HG03039 (cell line): ENCODE data around the gene CYP27C1.
"Not testable (repeated sequence)": the region's sequence is repeated elsewhere in the genome, so short reads cannot be mapped to it uniquely, and the experiment has no call there.

Experiments used
- ATAC-seq: cut with Tn5 transposase; IDR thresholded peaks from one replicate; pipeline ENCODE4 v1.9.1; 2021; ENCODE audit warnings: mild to moderate bottlenecking, moderate library complexity; ENCODE audit not compliant: unreplicated experiment

Gene CYP27C1

DNA sequence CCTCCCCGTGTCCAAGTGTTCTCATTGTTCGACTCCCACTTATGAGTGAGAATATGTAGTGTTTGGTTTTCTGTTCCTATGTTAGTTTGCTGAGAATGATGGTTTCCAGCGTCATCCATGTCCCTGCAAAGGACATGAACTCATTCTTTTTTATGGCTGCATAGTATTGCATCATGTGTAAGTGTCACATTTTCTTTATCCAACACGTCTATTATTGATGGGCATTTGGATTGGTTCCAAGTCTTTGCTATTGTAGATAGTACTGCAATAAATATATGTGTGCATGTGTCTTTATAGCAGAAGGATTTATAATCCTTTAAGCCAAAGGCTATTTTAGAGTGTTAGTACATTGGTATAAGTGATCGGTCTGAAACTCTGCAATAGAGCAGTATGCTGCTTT, 4.0 kb upstream of the CYP27C1 start:
- not testable (repeated sequence) for ATAC-seq

DNA sequence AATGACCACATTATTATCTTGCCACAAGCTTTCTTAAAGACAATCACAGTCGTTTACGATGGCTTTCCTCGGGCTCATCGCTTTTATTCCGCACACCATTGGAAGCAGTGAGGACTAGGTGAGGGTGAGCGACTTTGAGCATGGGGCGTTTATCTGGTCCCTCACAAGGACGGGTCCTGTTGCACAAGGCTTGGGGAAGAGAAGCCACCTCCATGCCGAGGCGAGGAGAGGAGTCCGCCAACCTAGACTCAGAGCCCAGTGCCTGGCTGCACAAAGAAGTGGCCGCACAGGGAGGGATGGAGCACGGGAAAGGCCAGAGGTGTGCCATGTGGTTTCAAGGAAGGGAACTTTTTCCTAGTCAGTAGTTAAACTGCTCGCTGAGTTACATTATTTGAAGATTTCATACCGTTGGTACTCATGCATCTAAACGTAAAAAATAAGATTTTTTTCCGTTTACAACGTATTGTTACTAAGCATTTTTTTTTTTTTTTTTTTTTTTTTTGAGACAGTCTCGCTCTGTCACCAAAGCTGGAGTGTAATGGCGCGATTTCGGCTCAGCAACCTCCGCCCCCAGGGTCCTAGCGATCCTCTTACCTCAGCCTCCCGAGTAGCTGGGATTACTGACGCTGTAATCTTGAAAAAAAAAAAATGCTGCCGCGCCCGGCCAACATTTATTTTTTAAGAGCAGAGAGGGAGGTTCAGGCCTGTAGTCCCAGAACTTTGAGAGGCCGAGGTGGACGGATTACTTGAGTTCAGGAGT, 849 bp upstream of the CYP27C1 start:
- ATAC-seq, result no peak

DNA sequence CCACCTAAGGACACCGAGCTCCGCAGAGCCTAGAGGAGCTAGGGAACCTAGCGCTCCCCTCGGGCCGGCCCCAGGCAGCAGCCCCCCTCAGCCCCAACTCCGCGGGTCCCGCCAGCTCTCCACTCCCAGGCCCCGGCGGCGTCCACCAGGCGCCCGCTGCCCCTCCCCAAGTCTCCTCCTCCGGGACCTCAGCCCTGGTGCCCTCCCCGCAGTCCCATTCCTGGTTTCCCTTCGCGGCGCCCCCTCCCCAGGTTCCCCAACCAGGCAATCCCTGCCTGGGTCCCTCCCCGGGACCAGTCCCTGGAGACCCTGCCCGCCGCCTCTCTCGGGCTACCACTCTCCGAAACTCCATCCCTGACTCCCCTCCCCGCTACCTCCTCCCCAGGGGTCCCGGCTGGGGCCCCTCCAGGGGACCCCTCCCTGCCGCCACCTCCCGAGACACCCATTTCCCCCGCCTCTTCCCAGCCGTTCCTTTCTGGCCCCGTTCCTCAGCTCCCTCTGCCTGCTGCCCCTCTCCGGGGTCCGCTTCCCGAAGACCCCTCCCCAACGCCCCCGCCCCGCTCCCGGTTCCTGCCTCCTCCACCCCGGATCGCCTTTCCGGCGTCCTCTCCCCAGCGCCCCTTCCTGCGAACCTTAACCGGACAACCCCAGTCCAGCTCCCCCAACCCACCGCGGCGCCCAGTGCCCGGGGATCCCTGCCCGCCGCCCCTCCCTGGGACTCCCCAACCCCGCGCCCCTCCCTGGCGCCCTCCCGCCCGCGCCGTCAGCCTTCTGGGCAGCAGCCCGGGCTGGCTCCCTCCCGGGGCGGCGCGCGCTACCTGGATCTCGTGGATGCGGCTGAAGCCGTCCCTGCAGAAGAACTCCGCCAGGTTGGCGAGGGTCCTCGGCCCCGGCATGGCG, 678 bp downstream of the CYP27C1 start:
- ATAC-seq, result no peak

DNA sequence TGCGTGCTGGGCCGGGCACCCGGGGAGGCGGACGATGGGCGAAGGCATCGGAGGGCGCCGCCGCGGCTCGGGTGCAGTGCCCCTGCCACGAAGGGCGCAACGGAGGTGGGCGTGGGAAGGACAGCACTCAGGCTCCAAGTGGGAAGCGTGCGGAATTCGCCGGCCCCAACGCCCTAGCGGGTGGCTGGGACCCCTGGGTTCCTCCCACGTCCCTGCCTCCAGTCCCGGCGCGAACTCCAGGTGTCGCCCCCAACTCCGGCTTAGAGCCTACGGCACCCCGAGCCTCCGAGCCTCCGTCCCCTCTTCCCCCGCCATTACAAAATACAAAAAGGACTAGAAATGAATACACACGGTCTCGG, 1.3 kb downstream of the CYP27C1 start:
- ATAC-seq, result no peak

DNA sequence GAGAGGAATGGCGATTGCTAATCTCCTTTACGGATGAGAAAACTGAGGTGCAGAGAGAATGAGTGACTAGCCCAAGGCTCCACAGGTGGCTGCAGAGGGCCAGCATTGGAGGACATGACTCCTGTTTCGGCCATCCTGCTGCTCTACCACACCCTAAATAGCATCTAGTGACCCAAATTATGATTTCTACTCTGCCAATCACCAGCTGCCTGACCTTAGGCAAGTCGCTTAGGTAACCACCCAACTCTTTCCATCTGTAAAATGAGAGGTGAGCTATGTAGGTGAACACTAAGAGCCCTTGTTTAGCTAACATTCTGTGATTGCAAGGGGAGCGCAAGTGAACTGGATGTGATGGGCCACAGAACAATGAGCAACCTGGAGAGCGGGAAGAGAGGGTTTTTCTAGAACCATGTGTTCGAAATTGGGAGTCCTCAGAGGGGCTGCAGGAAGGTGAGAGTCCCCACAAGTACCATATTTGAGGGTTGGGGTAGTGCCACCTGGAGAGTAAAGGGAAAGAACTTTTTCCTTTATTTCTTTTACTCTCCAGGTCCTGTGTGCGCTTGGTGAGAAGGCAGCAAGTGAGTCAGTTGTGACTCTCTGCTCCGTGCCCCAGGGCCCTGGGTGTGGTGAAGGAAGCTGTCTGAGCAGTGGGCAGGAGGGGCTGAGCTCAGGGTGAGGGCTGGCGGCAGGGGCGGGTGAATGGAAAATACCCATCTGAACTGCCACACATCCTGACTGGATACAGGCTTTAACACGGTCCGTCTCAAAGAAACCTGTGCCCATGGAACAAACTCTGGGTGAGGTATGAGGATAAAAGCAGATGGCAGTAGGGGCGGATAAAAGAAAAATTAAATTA, 2.4 kb downstream of the CYP27C1 start:
- no peak for ATAC-seq

DNA sequence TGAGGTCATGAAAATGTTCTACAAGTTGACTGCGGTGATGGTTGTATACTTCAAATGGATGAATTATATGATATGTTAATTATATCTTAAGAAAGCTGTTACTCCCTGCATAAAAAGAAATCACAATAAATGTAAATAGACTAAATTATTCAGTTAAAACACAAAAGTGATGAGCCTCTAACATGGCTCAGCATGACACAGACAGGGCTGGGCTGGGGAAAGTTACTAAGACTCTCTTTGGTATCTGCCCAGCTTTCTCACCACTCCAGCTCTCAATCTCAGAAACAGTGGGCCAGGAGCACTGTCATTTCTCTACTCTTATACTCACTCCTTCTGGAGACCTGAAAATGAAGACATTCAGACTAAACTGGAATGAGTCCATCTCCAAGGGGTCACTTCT, 3.5 kb downstream of the CYP27C1 start:
- no peak for ATAC-seq

DNA sequence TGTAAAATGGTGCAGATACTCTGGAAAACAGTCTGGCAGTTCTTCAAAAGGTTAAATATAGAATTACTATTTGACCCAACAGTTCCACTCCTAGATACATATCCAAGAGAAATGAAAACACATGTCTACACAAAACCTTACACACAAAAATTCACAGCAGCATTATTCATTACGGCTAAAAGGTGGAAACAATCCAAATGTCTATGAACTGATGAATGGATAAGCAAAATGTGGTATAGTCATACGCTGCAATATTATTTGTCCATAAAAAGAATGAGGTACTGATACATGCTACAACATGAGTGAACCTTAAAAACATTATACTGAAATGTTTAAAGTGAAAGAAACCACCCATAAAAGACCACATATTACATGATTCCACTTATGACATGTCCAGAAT, 4.0 kb downstream of the CYP27C1 start:
- no peak for ATAC-seq

DNA sequence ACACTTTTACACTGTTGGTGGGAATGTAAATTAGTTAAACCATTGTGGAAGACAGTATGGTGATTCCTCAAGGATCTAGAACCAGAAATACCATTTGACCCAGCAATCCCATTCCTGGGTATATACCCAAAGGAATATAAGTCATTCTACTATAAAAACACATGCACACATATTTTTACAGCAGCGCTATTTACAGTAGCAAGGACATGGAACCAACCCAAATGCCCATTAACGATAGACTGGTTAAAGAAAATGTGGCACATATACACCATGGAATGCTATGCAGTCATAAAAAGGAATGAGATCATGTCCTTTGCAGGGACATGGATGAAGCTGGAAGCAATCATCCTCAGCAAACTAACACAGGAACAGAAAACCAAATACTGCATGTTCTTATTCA, 5.9 kb downstream of the CYP27C1 start:
- not testable (repeated sequence) for ATAC-seq

DNA sequence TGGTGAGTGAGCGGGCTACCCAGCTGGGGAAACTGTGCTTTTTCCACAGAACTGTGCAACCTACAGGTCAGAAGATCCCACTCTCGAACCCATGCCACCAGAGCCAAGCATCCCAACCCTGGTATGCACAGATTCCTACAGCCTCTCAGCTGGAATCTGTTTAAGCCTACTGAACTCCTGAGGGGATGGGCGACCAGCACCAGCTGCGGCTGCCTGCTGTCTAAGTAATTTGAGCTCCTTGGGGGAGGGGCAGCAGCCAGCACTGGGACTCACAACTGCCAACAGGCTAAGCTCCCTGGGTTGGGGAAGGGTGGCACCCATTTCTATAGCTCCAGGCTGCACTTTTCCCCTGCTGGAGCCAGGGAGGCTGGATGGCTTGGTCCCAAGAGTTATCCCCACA, 11.8 kb downstream of the CYP27C1 start:
- ATAC-seq, result no peak

DNA sequence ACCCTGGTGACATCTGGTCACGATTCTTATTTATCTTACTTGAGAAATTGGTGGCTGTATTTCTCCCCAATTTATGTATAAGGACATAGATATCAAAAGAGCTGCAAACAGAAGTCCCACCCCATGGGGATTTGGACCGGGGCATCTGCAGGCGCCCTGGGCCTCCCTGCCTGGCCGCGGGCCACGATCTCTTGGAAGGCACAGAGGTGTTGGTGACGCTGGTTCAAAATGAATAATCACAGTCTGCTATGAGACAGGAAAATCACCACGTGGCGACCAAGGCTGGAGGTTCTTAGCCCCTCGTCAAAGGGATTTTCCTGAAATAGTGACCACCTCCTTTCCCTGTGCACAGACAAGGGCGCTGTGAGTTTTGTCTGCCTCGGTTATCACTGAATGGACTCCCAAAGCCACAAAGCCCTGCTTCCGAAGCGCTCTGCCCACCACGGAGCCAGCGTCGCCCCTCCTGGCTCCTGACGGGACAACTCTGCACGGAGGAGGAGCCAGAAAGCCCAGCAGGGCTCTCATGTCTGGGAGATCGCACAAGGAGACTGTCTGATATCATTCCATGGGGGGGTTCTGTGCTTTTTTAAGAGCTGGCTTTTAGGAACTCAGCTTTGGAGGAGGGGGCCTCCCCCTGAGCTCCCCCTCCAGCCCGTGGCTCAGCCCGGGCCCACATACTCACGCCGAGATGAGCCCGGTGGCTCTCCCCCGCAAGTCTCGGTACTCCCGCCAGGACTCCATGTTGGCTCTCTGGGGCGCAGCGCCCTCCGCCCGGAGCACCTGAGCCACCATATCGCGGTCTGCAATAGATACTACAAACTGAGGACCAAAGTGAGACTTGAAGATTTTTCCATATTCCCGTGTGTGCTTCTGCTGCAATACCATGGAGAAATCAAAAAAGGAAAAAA, 14.6 kb downstream of the CYP27C1 start:
- no peak for ATAC-seq

DNA sequence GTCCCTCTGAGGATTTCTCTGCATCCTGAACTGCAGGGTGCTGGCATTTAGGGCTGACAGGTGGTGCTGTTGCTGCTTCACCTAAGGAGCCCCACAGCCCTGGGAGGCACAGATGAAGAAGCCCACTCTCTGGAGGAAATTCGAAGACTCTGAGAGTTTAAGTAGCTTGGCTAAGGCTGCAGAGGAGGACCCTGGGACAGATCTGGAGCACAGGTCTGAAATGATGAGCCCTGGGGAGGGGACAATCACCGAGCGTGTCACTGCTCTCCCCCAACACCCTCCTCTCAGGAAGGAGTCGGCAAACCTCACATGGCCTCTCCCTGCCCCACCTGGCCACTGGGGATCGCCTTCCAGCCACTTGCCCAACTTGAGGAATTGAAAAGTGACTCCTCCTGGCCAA, 18.6 kb downstream of the CYP27C1 start:
- ATAC-seq, result no peak

DNA sequence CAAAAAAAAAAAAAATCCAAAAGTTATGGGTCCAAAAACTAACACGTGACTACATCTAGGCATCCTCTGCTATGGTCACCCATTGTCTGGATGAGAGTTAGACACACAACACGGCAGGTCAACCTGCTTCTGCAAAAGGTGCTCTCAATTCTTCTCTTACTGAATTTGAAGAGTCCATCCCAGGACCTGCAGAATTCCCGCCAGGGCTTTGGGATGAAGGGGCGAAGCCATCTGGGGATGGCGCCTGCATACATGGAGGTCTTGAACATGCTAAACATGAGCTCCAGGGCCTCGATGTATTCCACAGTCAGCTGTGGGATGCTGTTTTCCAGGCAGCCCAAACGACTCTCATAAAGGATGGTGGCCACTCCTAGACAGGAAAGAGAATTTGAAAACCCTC, 19.1 kb downstream of the CYP27C1 start:
- ATAC-seq, result no peak

DNA sequence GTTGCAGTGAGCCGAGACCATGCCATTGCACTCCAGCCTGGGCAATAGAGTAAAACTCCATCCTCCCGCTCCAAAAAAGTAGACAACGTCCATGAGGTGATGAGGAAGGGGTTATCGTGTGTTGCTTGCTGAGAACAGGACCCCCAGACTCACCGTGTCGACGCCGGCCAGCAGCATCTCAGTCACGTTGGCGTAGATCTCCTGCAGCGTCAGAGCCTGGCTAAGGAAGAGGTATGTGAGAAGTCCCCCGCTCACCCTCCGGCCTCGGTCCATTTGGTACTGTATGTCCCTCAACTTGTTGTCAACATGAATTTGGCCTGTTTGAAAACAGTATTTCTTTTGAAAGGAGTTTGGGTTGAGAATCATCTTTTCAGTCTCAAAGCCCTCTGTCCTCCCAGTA, 20.9 kb downstream of the CYP27C1 start:
- ATAC-seq, result no peak

DNA sequence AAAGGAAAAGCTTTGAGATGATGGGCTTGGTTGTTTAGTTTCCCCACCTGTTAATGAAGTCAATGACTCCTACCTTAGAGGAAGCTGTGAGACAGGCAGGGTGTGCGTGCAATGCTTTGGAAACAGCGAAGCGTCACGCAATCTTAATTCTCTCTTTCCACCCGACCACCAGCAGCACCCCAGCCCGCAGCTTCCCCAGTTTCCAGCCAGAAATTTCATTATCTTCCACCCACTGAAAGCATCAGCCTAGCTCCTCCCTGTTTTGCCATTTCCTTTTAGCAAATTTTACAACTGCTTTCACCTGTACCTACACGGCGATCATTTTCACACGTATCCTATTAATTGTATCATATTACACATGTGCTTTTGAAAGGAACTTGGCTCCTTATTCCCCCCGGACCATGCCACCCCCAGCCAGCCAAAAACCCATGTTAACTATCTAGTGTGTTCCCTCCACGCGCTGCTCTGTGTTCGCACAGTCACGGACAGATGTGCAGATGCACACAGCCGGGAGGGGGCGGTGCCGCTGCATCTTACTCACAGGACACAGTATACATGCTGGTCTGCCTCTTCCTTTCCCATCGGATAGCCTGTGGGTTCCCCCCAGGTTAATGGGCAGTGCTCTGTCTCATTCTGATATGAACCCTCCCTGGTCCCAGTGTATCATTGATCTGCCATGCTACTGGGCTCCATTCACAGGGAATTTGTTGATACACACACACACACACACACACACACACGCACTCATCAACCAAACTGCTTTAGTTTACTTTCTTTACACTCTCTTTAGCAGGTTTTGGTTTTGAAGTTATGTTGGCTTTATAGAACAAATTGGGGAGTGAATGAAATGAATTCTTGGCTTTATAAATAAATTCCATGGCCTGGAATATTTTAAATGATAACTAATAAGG, 22.4 kb downstream of the CYP27C1 start:
- ATAC-seq, result peak; percentile 56

DNA sequence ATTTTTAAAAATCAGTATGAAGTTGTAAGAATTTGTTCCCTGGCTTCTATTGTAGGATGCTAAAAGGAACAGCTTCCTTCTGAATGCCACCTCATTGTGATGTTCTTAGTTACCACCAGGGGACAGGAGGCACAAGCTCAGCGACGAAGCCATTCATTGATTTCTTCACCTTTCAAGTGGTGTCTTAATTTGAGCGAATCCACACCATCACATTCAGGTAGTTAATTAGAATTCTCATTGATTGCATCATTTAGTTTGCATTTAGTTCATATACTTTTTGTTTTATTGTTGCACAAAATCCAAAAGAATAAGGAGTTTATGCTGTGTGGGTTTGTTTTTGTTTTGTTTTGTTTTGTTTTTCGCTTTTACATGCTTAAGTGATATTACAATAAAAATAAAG, 23.1 kb downstream of the CYP27C1 start:
- ATAC-seq, result no peak

DNA sequence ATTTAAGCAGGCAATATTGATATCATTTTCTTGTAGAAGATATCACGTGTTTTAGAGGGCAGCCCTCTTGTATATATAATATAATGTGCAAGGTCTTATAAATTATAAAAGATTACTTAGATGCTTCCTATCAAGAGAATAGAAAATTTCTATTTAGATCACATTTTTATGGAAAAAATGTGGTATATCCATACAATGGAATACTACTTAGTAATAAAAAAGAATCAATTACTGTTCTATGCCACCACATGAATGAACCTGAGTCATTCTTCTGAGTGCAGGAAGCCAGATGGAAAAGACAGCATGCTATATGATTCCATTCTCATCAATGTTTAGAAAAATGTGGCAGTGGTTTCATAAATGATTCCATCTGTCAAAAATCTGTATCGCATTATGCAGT, 23.6 kb downstream of the CYP27C1 start:
- no peak for ATAC-seq

DNA sequence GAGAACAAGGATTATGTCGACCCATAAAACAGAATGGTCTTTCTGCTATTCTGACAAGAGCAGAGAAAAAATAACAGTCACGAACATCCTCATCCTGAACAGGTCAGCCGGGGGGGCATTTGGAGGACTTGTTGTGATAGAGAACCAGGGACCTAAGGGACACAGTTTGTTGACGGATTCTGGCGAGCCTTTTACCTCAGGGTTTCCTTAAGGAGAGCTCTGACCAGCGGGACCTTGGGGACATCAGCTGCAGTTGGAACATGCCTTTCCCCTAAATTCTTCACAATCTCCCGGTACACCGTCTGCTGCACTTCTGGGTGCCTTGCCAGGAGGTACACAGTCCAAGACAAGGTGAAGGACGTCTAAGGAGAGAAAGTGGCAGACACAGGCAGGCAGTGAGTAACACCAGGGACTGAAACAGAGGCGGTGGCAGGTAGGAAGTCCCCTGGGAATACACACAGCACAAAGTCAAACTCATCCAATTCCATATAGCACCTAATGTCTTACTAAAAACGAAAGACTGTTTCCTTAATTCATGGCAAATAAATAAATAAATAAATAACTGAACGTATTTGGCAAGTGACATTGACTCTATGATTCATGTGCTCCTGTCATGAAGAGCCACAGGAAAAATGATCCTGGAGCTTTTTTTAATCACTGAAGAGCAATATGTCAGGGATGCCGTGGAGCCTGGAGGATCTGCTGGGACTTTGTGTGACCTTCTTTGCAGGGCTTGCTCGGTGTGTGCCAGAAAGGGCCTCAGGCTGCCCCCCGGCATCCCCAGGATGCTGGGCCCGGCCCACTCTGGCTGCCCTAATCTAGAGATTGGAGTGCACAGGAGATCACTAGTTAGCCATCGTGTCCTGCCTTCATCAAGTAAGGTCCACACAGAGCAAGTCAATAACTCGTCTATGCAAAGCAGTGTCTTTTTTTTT, 24.7 kb downstream of the CYP27C1 start:
- ATAC-seq, result no peak

DNA sequence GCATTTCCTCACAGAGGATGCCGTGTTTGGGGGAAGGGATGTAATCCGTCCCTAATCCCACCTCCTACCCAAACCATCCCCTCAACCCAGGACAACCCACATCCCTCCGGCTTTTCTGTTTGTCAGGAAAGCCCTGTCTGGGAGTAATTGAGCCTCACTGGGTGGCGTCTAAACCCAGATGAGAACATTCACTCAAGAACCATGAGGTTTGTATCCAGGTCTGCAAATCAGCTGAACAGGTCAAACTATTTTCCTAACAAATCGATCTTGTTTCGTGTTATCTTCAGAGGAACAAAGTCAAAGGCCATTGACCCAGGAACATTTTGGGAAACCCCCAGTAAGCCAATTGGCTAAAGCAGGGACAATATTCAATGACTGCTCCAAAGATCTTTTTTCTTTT, 25.7 kb downstream of the CYP27C1 start:
- ATAC-seq, result no peak
